Fibroblast of skin of left biceps (primary cell): ENCODE measurements around the gene METTL2B.
A peak's percentile ranks its signal among the peaks of the same experiment; 100 is the strongest.
"Not testable (repeated sequence)": the region's sequence is repeated elsewhere in the genome, so short reads cannot be mapped to it uniquely, and the experiment has no call there.

Experiments
- DNase-seq, 2 experiments: peaks; one replicate each; pipeline ENCODE4 v3.0.0-alpha.2; 2013; ENCODE audit warnings: low read depth in 2 of 2

Gene METTL2B

GRCh38 chr7:128523932-128524524 is 47.5 kb downstream of the METTL2B start:
- not testable (repeated sequence) for DNase-seq

DNA sequence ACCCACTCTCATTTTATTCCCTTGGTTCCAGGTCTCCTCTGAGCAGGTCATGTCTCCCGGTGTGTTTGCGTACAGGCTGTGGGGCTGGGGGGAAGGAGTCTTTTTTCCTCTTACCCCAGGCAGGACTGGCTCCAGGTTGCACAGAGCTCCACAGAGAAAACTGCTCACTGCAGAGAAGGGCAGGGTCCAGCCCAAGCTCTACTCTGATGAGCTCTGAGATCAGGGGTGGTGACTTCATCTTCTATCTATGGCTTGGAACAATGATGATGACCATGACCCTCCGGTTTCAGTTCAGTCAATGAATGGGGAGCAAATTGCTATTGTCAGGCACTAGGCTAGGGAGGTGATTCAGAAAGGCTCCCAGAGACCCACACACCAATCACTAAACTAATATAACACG is 49.0 kb downstream of the METTL2B start:
- not testable (repeated sequence) for DNase-seq

DNA sequence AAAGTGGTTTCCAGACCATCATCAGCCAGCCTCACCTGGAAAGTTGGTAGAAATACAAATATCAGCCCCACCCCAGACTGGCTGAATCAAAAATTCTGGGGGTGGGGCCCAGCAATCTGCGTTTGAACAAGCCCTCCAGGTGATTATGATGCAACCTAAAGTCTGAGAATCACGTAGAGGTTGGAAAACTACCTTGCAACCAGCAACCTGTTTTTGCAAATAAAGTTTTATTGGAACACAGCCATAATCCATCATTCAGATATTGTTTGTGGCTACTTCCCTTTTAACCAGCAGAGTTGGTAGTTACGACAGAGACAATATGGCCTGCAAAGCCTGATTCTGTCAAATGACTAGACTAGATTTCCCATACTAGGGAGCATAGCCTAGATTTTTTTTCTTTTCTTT is 49.5 kb downstream of the METTL2B start:
- DNase-seq: not testable (repeated sequence)

GRCh38 chr7:128529191-128529590 is 52.6 kb downstream of the METTL2B start:
- not testable (repeated sequence) for DNase-seq

DNA sequence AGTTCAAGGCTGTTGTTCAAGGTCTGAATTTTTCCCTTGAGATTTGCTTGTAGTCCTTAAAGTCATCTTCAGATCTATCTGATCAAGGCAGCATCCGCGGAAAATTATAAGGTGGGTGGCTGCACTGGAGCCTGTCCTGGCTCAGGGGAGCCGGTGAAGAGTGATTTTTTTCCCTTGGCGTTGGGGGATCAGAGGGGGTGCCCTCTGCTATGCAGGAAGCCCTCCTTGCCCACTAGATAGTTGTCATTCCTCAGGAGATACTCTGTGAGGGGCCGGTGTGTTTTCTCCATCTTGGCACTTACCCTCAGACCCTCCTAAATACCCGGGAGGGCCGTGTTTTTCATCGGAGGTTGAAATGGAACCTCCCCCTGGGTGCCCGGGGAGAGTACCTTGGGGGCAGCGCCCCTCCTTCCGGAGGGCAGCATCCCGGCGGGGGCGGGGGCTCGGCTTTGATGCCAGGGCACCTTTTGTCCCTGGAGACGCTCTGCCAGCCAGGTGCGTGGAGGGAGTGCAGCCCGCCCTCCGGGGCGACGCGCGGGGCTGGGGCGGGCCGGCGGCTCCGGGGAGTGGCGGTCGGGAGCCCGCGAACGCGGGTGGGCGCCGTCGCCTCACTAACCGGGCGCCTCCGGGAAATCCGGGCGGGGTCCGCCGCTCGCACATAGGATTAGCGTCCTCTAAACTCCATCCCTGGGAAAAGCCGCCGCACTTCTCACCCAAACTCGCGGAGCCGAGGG is 53.7 kb downstream of the METTL2B start:
- DNase-seq: not testable (repeated sequence)

DNA sequence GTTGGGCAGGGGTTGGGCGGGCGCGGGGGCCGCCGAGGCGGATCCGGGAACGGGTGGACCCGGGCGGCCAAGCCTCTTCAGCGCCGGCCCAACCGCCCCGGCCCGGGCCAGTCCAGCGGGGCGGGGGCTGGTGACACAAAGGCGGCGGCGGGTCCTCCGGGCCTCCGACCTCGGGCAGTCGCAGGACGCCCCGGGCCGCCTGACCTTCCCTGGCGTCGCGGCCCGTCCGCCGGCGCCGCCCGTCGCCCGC is 54.2 kb downstream of the METTL2B start:
- no peak for DNase-seq

DNA sequence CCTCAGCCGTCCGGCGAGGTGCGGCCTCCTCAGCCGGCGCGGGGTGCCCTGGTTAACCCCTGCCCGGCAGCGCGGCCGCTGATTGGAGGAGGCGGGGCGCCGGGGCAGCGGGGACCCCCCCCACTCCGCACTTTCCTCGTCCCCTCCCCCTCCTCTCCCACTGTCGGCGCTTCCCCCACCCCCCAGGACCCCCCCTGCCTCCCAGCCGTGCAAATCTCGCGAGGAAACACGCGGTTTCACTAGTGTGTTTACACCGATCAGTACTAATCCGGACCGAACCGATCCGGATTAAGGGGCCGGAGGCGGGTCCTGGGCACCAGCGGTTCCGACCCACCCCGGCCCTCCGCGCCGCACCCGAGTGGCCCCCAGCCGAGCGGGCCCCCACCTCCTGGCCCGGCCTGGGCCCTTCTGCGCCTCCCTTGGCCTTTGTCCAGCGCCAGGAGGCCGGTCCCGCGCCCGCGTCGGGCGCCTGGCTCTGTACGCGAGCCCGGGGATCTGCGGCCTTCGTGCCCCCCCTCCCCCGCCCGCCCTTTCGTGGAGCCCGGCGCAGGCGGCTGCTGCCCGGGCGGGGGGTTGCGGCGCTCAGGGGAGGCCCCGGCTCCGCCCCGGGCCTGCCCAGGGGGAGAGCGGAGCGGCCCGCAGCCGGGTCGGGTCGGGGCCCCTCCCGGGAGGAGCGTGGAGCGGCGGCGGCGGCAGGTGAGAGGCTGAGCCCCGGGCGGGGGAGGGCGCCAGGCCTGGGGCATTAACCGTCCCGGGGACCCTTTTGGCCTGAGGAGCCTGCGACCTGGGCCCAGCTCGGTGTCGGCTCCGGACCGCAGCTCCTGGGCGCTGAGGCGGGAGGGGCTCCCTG is 54.8 kb downstream of the METTL2B start:
- DNase-seq: peak; percentile 27 to 35

DNA sequence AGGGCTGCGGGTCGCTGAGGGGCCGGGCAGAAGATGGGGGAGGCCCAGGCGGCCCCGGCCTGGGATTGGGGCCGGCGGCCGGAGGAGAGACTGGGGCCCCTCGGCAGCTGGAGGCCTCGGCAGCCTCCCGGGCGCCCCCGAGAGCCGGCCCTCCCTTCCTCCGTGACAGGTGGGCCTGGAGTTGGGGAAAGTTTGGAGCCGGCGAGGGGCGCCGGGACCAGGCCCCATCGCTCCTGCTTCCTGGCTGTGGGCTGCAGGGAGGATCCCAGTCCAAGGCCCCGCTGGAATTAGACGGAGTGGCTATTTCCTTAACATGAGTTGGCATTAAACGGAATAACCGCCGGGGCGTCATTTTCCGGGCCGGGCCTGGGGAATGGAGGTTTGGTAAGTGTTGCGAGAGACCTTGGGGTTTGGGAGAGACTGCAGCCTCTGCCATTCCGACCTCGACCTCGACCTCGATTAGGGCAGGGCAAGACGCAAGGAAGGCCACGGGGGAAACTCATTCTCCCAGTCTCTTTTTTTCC is 55.5 kb downstream of the METTL2B start:
- DNase-seq: not testable (repeated sequence)

GRCh38 chr7:128532956-128533355 is 56.4 kb downstream of the METTL2B start:
- not testable (repeated sequence) for DNase-seq

DNA sequence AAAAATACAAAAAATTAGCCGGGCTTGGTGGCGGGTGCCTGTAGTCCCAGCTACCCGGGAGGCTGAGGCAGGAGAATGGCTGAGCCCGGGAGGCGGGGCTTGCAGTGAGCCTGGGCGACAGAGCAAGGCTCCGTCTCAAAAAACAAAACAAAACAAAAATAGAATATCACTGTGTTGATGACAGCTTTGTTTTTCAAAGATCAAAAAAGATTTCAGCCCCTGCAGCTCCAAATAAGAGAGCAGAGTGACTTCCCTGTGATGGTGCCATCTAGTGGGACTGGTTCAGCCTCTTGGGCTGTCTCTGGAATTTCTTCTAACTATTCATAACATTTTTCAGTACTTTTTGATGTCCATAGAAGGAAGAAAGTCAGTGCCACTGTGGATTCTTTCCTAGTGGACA is 60.9 kb downstream of the METTL2B start:
- DNase-seq: not testable (repeated sequence)

DNA sequence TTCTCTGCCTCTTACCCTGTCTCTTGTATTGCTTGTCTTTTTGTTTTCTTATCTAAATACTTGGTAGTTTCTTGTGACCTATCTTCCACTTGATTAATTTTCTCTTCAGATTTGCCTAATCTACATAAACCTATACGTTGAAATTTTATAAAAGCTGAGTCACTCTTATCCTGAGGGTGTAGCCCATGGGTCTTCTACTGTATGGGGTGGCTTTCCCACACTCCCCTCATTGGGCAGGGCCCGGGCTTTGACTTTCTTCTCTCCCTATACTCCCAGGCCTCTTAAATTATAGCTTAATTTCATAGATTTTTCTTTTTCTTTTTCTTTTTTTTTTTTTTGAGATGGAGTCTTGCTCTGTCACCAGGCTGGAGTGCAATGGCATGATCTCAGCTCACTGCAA is 66.0 kb downstream of the METTL2B start:
- DNase-seq: not testable (repeated sequence)

DNA sequence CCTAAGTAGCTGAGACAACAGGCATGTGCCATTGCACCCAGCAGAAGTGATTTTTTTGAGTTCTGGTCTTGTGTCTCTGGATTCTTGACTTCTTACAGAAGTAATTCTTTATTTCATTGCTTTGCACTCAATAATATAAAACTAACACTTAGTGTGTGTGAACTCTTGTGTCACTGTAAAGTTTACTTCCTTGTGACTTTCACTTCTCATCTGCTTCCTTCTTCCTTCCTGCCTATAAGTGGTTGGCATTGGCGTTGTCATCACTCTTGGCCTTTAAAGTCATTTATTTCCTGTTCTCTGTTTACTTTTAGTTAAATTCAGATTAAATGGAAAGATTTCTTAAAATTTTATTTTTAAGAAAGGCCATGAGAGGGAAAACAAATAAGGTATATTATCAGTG is 66.8 kb downstream of the METTL2B start:
- DNase-seq: not testable (repeated sequence)

DNA sequence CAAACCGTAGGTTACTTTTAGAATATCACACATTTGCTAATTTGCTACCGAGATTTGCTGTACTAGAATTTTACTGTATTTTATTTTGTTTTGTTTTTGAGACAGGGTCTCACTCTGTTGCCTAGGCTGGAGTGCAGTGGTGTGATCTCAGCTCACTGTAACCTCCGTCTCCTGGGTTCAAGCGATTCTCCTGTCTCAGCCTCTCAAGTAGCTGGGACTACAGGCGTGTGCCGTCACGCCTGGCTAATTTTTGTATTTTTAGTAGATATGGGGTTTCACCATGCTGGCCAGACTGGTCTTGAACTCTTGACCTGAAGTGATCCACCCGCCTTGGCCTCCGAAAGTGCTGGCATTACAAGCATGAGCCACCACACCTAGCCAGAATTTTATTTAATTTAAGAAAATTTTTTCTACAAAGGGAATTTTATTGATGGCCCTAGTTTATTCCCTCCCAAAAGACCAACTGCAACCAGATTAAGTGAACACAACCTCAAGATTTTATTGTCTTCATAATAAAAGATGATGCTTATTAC is 69.8 kb downstream of the METTL2B start:
- not testable (repeated sequence) for DNase-seq

- no peak for DNase-seq
Observed at GRCh38 chr7:128550920-128551319, 74.4 kb downstream of the METTL2B start.

DNA sequence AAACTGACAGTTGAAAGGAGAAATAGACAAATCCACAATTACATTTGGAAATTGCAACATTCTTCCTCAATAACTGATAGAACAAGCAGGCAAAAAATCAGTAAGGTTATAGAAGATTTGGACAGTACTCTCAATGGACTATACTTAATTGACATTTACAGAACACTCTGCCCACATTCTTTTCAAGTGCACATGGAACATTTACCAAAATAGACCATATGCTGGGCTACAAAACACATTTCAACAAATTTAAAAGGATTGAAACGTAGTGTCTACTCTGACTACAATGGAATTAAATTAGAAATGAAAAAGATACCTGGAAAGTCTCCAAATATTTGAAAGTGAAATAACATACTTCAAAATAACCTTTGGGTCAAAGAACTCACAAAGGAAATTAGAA is 77.8 kb downstream of the METTL2B start:
- DNase-seq: not testable (repeated sequence)
